Stimulated activated CD8-positive, alpha-beta memory T cell treated with anti-CD3 and anti-CD28 coated beads, Interleukin-12 subunit alpha, Interleukin-12 subunit beta, amount 100 ng/mL, for 24 hours (primary cell): ENCODE results near the gene EGFL8.

Experiments
- DNase-seq: peaks from one replicate; pipeline ENCODE4 v3.0.0-alpha.2; 2020; ENCODE audit errors: extremely low read depth

Gene EGFL8

GRCh38 chr6:32146687-32147086 is 17.7 kb upstream of the EGFL8 start:
- DNase-seq, result no peak

GRCh38 chr6:32147401-32148132 is 16.8 kb upstream of the EGFL8 start:
- DNase-seq, result no peak

- no peak for DNase-seq
These were observed 15.9 kb upstream of the EGFL8 start for GRCh38 chr6:32148289-32149091.

GRCh38 chr6:32149092-32149755 is 15.2 kb upstream of the EGFL8 start:
- no peak for DNase-seq

GRCh38 chr6:32149932-32150870 is 14.2 kb upstream of the EGFL8 start:
- no peak for DNase-seq

- no peak for DNase-seq
These were observed 13.1 kb upstream of the EGFL8 start for GRCh38 chr6:32151181-32151862.

- DNase-seq, result no peak
These were observed 12.3 kb upstream of the EGFL8 start, which contains the start of gene PRRT1 for GRCh38 chr6:32151863-32152768. TSS of gene PRRT1 (minus strand) at chr6:32151939. CDS start at chr6:32151827, 112 bp downstream.

- DNase-seq, result no peak
These were observed 11.4 kb upstream of the EGFL8 start for GRCh38 chr6:32152769-32153563.

- peak; percentile 67 for DNase-seq
These were observed 10.6 kb upstream of the EGFL8 start, which contains the start of gene PPT2 for GRCh38 chr6:32153564-32154513. TSS of gene PPT2 (plus strand) at chr6:32154141. CDS start at chr6:32154595, 454 bp downstream.

GRCh38 chr6:32154514-32155161 is 9.8 kb upstream of the EGFL8 start:
- DNase-seq, result no peak

GRCh38 chr6:32156891-32157290 is 7.5 kb upstream of the EGFL8 start:
- no peak for DNase-seq

GRCh38 chr6:32158052-32158451 is 6.3 kb upstream of the EGFL8 start:
- no peak for DNase-seq

- DNase-seq, result no peak
These were observed 686 bp upstream of the EGFL8 start for GRCh38 chr6:32163559-32164258.

GRCh38 chr6:32166411-32167061 is 2.1 kb downstream of the EGFL8 start:
- no peak for DNase-seq

GRCh38 chr6:32167154-32167760 is 2.9 kb downstream of the EGFL8 start:
- no peak for DNase-seq
